HG03108 (cell line): ENCODE results near the gene NCOR1.
"Not testable (repeated sequence)": the region's sequence is repeated elsewhere in the genome, so short reads cannot be mapped to it uniquely, and the experiment has no call there.

Experiments
- ATAC-seq: cut with Tn5 transposase; IDR thresholded peaks from one replicate; pipeline ENCODE4 v1.9.1; 2021; ENCODE audit warnings: moderate library complexity; ENCODE audit not compliant: unreplicated experiment

NCOR1 gene

GRCh38 chr17:16152326-16152725 is 63.0 kb downstream of the NCOR1 start:
- not testable (repeated sequence) for ATAC-seq

DNA sequence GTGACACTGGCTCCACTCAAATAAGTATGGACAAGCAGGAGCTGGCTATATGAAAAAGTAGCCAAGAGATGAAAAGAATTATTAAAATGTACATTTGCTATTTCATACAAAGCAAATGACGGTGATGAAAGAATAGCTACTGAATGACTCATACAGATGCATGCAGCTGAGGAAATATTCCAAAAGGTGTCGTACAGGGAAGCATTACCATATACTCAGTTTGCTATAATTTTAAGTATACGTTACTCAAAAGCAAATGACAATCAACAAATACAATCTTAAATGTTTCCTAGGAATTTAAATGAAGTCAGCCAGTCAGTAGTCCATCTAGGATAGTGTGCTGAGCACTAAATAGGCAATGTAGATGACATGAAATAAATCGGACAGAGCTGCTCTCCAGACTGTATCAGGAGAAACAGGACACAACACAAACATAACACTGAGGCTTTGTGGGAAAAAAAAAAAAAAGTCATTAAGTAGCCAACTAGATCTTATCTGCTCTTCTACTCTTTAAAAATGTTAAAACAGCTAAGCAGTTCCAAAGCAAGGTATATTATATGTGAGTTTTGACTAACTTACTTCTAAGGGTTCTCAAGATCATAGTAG is 65.0 kb downstream of the NCOR1 start:
- no peak for ATAC-seq

DNA sequence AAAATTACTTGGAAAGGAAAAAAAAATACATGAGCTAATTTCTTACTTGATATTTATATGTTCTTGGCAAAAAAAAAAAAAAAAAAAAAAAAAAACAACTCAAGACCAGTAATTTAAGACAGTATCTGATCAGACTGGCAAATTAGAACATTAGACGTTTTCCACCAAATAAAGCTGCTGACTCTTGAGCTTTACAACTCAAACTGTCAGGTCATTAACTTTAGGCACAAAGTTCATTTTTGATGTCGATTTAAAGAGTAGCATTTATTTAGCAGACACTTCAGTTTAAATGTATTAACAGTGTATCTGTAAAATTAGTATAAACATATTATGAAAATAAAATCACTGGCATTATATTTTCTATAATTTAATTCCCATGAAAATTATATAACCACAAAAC is 66.7 kb downstream of the NCOR1 start:
- no peak for ATAC-seq

- ATAC-seq = not testable (repeated sequence)
These were observed 69.9 kb downstream of the NCOR1 start for GRCh38 chr17:16145319-16145890.

- no peak for ATAC-seq
These were observed 73.6 kb downstream of the NCOR1 start for GRCh38 chr17:16141685-16142084.

- no peak for ATAC-seq
These were observed 74.5 kb downstream of the NCOR1 start for GRCh38 chr17:16140854-16141253.

DNA sequence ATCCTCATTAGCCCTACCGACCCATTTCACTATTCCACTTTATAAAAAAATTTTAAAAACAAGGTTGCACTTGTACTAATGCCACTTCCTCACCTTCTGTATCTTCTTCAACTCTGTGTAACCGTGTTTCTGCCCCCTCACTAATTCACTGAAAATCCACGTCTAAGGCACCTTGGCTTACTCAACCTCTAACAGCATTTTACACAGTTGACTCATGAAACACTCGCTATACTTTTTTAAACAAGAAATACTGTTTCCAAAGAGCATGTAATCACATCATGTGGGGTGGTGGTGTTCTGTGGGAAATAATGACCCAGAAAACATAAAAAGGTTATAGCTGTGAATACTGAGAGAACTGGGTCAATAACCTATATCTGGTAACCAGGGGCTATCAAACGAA is 79.9 kb downstream of the NCOR1 start:
- ATAC-seq = no peak

- no peak for ATAC-seq
These were observed 83.7 kb downstream of the NCOR1 start for GRCh38 chr17:16131593-16131992.

DNA sequence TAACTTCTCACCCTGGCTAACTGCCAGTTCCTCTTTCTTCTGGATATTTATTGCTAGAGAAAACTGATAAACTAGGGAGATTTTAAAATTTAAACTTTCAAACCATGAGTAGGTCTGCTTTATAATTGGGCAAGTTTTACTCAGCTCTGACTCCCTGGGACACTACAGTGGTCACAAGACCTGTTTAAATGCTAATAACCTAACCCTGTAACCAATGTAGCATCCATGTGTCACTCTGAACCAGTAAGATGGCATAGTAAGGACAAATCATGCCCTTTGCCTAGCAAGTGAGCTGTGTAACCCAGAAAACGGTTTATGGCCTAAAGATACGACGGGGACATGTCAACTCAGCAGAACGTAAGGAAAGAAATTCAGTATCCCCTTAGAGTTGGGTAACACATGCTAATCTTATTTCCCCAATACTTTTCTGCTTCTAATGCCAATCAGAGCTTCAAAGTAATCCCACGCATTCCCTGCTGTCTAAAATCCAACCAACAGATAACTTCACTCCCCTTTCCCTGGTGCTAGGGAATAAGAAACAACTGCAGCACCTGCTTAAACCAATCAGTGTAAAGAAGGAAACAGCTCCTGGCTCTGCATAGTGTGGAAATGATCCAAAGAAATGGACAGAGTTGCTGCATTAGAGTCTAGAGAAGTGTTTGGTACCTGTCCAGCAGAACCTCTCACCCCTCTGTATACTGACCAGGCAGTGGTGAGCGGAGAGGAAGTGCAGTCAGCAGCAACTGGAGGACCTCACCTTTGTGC is 85.7 kb downstream of the NCOR1 start:
- no peak for ATAC-seq

GRCh38 chr17:16123531-16123930 is 91.8 kb downstream of the NCOR1 start:
- ATAC-seq = no peak

GRCh38 chr17:16122697-16123434 is 92.5 kb downstream of the NCOR1 start:
- no peak for ATAC-seq

- no peak for ATAC-seq
These were observed 93.4 kb downstream of the NCOR1 start for GRCh38 chr17:16121915-16122314.

- no peak for ATAC-seq
These were observed 94.4 kb downstream of the NCOR1 start for GRCh38 chr17:16120937-16121336.

DNA sequence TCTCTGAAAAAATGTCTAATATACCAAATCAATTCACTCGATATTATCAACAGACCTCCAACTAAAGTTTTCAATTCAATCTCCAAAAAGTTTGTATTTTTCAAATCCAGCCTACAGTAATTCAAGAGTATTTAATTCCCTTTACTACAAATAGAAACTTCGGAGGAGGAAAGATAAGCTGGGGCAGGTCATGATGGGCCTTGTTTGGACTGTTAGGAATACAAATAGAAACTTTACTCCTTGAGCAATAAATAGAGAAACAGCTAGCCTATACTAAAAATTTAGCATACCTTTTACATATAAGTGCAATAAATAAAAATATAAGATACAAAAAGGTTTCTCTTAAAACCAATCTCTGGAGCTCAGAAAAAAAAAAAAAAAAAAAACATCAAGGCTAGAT is 98.2 kb downstream of the NCOR1 start:
- no peak for ATAC-seq

DNA sequence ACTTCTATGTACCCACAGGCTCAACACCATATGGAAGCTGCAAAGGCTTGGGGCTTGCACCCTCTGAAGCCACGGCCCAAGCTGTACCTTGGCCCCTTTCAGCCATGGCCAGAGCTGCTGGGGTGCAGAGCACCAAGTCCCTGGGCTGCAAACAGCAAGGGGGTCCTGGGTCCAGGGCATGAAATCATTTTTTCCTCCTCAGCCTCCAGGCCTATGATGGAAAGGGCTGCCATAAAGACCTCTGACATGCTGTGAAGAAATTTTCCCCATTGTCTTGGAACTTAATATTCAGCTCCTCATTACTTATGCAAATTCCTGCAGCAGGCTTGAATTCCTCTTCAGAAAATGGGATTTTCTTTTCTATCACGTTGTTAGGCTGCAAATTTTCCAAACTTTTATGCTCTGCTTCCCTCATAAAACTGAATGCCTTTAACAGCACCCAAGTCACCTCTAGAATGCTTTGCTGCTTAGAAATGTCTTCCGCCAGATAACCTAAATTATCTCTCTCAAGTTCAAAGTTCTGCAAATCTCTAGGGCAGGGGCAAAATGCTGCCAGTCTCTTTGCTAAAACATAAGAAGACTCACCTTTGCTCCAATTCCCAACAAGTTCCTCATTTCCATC is 100.1 kb downstream of the NCOR1 start:
- ATAC-seq = not testable (repeated sequence)

- no peak for ATAC-seq
These were observed 106.5 kb downstream of the NCOR1 start for GRCh38 chr17:16108871-16109270.

- no peak for ATAC-seq
These were observed 106.9 kb downstream of the NCOR1 start for GRCh38 chr17:16108386-16108785.

DNA sequence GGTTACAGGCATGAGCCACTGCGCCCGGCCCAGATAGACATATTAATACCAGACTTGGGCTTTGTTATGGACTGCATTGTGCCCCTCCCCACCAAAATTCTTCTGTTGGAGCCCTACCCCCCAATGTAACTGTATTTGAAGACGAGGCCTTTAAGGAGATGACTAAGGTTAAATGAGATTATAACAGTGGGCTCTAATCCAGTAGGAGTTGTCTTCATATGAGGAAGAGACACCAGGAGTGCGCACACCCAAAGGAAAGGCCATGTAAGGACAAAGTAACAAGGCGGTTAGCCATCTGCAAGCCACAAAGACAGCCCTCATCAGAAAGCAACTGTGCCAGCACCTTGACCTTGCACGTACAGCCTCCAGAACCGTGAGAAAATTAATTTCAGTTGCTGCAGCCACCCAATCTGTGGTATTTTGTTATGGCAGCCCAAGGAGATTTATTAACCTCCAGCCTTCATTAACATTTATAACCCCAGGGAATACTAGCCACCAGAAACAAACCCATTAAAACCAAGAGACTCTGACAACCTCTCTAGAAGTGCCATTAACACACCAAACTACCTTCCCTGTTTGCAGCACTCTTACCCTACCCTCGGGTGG is 108.1 kb downstream of the NCOR1 start:
- ATAC-seq = no peak

- no peak for ATAC-seq
These were observed 109.0 kb downstream of the NCOR1 start for GRCh38 chr17:16106161-16106891.

DNA sequence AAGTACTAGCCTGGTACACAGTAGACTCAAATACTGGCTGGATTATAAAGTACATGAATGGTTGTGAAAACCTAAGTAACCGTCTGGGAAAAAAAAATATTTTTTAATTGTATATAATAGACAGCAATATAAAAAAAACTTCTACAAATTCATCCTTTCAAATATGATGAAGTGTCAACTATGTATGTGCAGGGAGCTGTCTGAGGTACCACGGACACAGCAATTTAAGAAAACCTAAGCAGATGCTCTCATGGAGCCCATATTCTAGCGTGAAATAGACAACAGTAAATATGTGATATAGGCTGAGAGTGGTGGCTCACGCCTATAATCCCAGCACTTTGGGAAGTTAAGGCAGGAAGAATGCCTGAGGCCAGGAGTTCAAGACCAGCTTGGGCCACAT is 111.1 kb downstream of the NCOR1 start:
- no peak for ATAC-seq
